Mesenchymal stem cell (in vitro differentiated cells and primary cell): ENCODE results near the gene ZNF519.
A peak's percentile ranks its signal among the peaks of the same experiment; 100 is the strongest.
"Not testable (repeated sequence)": the region's sequence is repeated elsewhere in the genome, so short reads cannot be mapped to it uniquely, and the experiment has no call there.

ENCODE experiments used
- DNase-seq: peaks from one replicate; pipeline ENCODE4 v3.0.0-alpha.2; 2013
- H2AFZ ChIP-seq: one replicate; pipeline ENCODE4 v1.6.1; 2013; ENCODE audit warnings: low read depth, mild to moderate bottlenecking, control low read depth, inconsistent platforms, low read length, moderate library complexity
- H2AK5ac ChIP-seq: 2 replicates; pipeline ENCODE4 v1.6.1; 2013; ENCODE audit warnings: low read length, moderate library complexity, mild to moderate bottlenecking, inconsistent platforms; ENCODE audit not compliant: severe bottlenecking
- H2BK120ac ChIP-seq: one replicate; pipeline ENCODE4 v1.6.1; 2013; ENCODE audit warnings: low read depth, mild to moderate bottlenecking, inconsistent platforms, low read length, moderate library complexity
- H2BK12ac ChIP-seq, 2 experiments: one replicate each; pipeline ENCODE4 v1.6.1; 2013; ENCODE audit warnings: inconsistent platforms in 2 of 2, low read length in 2 of 2, mild to moderate bottlenecking in 2 of 2, moderate library complexity in 2 of 2, control low read depth in 1 of 2
- H2BK15ac ChIP-seq: one replicate; pipeline ENCODE4 v1.6.1; 2013; ENCODE audit warnings: mild to moderate bottlenecking, low read depth, inconsistent platforms; ENCODE audit not compliant: poor library complexity, severe bottlenecking
- H2BK5ac ChIP-seq: 2 replicates; pipeline ENCODE4 v1.6.1; 2013; ENCODE audit warnings: low read depth, mild to moderate bottlenecking, low read length, control low read depth, inconsistent platforms; ENCODE audit not compliant: poor library complexity, severe bottlenecking
- H3K14ac ChIP-seq, 2 experiments: one replicate each; pipeline ENCODE4 v1.6.1; 2013; ENCODE audit warnings: inconsistent platforms in 2 of 2, low read length in 2 of 2, control low read depth in 1 of 2, mild to moderate bottlenecking in 1 of 2, moderate library complexity in 1 of 2
- H3K18ac ChIP-seq, 2 experiments: one replicate each; pipeline ENCODE4 v1.6.1; 2013; ENCODE audit warnings: inconsistent platforms in 2 of 2, low read length in 2 of 2, control low read depth in 1 of 2, low read depth in 1 of 2, mild to moderate bottlenecking in 1 of 2
- H3K23ac ChIP-seq, 2 experiments: one replicate each; pipeline ENCODE4 v1.6.1; 2013; ENCODE audit warnings: inconsistent platforms in 2 of 2, low read length in 2 of 2, mild to moderate bottlenecking in 2 of 2, moderate library complexity in 2 of 2, control low read depth in 1 of 2
- H3K27ac ChIP-seq: 2 replicates; pipeline ENCODE4 v1.5.1; 2013; ENCODE audit warnings: mild to moderate bottlenecking, moderate library complexity, low read length, control low read depth, inconsistent platforms; ENCODE audit not compliant: poor library complexity, severe bottlenecking
- H3K27me3 ChIP-seq, 2 experiments: 2 replicates each; pipeline versions ENCODE4 v1.6.1 to v1.7.0; 2013; ENCODE audit warnings: low read length in 2 of 2, mild to moderate bottlenecking in 2 of 2, moderate library complexity in 2 of 2, control low read depth in 1 of 2, inconsistent platforms in 1 of 2; ENCODE audit not compliant: control insufficient read depth in 1 of 2, insufficient read depth in 1 of 2
- H3K36me3 ChIP-seq, 2 experiments: 2 replicates each; pipeline versions ENCODE4 v1.6.1 to v1.7.0; 2013; ENCODE audit warnings: low read length in 2 of 2, control low read depth in 1 of 2, inconsistent platforms in 1 of 2, low read depth in 1 of 2, mild to moderate bottlenecking in 1 of 2; ENCODE audit not compliant: insufficient read depth in 2 of 2, control insufficient read depth in 1 of 2
- H3K4ac ChIP-seq, 2 experiments: one replicate each; pipeline ENCODE4 v1.6.1; 2013; ENCODE audit warnings: inconsistent platforms in 2 of 2, low read length in 2 of 2, mild to moderate bottlenecking in 2 of 2, moderate library complexity in 2 of 2, control low read depth in 1 of 2, low read depth in 1 of 2
- H3K4me1 ChIP-seq: 2 replicates; pipeline ENCODE4 v1.6.1; 2013; ENCODE audit warnings: low read depth, low read length, control low read depth; ENCODE audit not compliant: control insufficient read depth, insufficient read depth
- H3K4me2 ChIP-seq: 2 replicates; pipeline ENCODE4 v1.6.1; 2013; ENCODE audit warnings: low read length, mild to moderate bottlenecking, inconsistent platforms; ENCODE audit not compliant: poor library complexity, severe bottlenecking
- H3K4me3 ChIP-seq, 2 experiments: 2 replicates each; pipeline versions ENCODE4 v1.5.1 to v1.7.0; 2013; ENCODE audit warnings: low read length in 2 of 2, mild to moderate bottlenecking in 2 of 2, control low read depth in 1 of 2, low read depth in 1 of 2; ENCODE audit not compliant: insufficient read depth in 1 of 2
- H3K79me1 ChIP-seq: replicated peaks from 2 replicates; pipeline ENCODE4 v1.6.1; 2013; ENCODE audit warnings: mild to moderate bottlenecking, control low read depth, low read length, inconsistent platforms; ENCODE audit not compliant: poor library complexity, severe bottlenecking
- H3K9ac ChIP-seq: 2 replicates; pipeline ENCODE4 v1.7.0; 2013; ENCODE audit warnings: mild to moderate bottlenecking, low read length, moderate library complexity
- H3K9me3 ChIP-seq: 2 replicates; pipeline ENCODE4 v1.7.0; 2013; ENCODE audit warnings: mild to moderate bottlenecking, low read length; ENCODE audit not compliant: control insufficient read depth
- H4K8ac ChIP-seq: one replicate; pipeline ENCODE4 v1.6.1; 2013; ENCODE audit warnings: inconsistent platforms, mild to moderate bottlenecking, low read length, moderate library complexity
- H4K91ac ChIP-seq: one replicate; pipeline ENCODE4 v1.6.1; 2013; ENCODE audit warnings: mild to moderate bottlenecking, low read length, inconsistent platforms
- WGBS: methylation state at CpG from one replicate; pipeline ENCODE4 v1.1.7; 2013; ENCODE audit warnings: mixed read lengths; 5-methylcytosine and 5-hydroxymethylcytosine counted together

Gene ZNF519

GRCh38 chr18:14175404-14175803 lies 43.2 kb upstream of the ZNF519 start:
- H2BK120ac ChIP-seq, H2BK5ac ChIP-seq, H3K4me2 ChIP-seq, H4K91ac ChIP-seq, H3K18ac ChIP-seq, H2BK15ac ChIP-seq, H2BK12ac ChIP-seq, H4K8ac ChIP-seq, H3K9me3 ChIP-seq, H3K23ac ChIP-seq, H3K27ac ChIP-seq, H3K4me3 ChIP-seq, H3K36me3 ChIP-seq, H3K4me1 ChIP-seq, H2AFZ ChIP-seq, H3K27me3 ChIP-seq, H3K4ac ChIP-seq, H2AK5ac ChIP-seq, H3K9ac ChIP-seq, H3K79me1 ChIP-seq, H3K14ac ChIP-seq, DNase-seq: not testable (repeated sequence)
- 72% methylated on average over 2 of the region's 6 CpGs for WGBS

- no peak overlapping the region for H4K8ac ChIP-seq
- no peak overlapping the region for H2BK120ac ChIP-seq
- H3K9ac ChIP-seq, result no peak overlapping the region
- no peak overlapping the region for H3K4me3 ChIP-seq
- H3K9me3 ChIP-seq, result no peaks in the 10 kb centered on the region
- H3K36me3 ChIP-seq, result no peaks in the 10 kb centered on the region
- no peak overlapping the region for H3K14ac ChIP-seq
- no peaks in the 10 kb centered on the region for H3K27me3 ChIP-seq
- no peak overlapping the region for H2AFZ ChIP-seq
- no peak overlapping the region for H2BK12ac ChIP-seq
- no peak overlapping the region for H3K18ac ChIP-seq
- no peak overlapping the region for H3K4ac ChIP-seq
- 89% methylated on average over 5 of the region's 5 CpGs for WGBS
- no peak overlapping the region for H2BK15ac ChIP-seq
- H4K91ac ChIP-seq, result no peak overlapping the region
- no peak overlapping the region for H3K27ac ChIP-seq
- H3K79me1 ChIP-seq, result no peaks in the 10 kb centered on the region
- no peak overlapping the region for H3K4me2 ChIP-seq
- H2BK5ac ChIP-seq, result no peak overlapping the region
- H3K23ac ChIP-seq, result no peak overlapping the region
- no peaks in the 10 kb centered on the region for H3K4me1 ChIP-seq
- DNase-seq, result no peak
- H2AK5ac ChIP-seq, result no peak overlapping the region
Measured at GRCh38 chr18:14174706-14175085, 42.5 kb upstream of the ZNF519 start.

GRCh38 chr18:14174002-14174705 lies 41.9 kb upstream of the ZNF519 start:
- not testable (repeated sequence) for H3K4me3 ChIP-seq, H3K23ac ChIP-seq, H2AFZ ChIP-seq, H3K14ac ChIP-seq, H2BK120ac ChIP-seq, H3K9ac ChIP-seq, H2BK5ac ChIP-seq, H4K8ac ChIP-seq, H2AK5ac ChIP-seq, H3K4me2 ChIP-seq, H3K27ac ChIP-seq, H2BK15ac ChIP-seq, H3K9me3 ChIP-seq, H3K4ac ChIP-seq, H4K91ac ChIP-seq, H3K4me1 ChIP-seq, H3K27me3 ChIP-seq, DNase-seq, H2BK12ac ChIP-seq, H3K36me3 ChIP-seq, H3K79me1 ChIP-seq, H3K18ac ChIP-seq
- 80% methylated on average over 5 of the region's 7 CpGs for WGBS

GRCh38 chr18:14173116-14173951 lies 41.1 kb upstream of the ZNF519 start:
- H3K18ac ChIP-seq, H2AK5ac ChIP-seq, H3K79me1 ChIP-seq, H3K4me1 ChIP-seq, H3K9me3 ChIP-seq, H3K23ac ChIP-seq, H3K14ac ChIP-seq, H3K27ac ChIP-seq, H3K4me2 ChIP-seq, H2BK12ac ChIP-seq, H2BK5ac ChIP-seq, H4K8ac ChIP-seq, H3K4me3 ChIP-seq, H2AFZ ChIP-seq, H3K9ac ChIP-seq, H3K36me3 ChIP-seq, H2BK15ac ChIP-seq, DNase-seq, H3K27me3 ChIP-seq, H2BK120ac ChIP-seq, H3K4ac ChIP-seq: not testable (repeated sequence)
- WGBS, result 70% methylated on average over 11 of the region's 11 CpGs
- H4K91ac ChIP-seq, result peak overlapping the region; percentile 27
